GM12872 (cell line): ENCODE measurements around the gene PRL.

Source experiments
- CTCF ChIP-seq: IDR thresholded peaks from 3 replicates; pipeline ENCODE4 v1.5.1; 2011; ENCODE audit warnings: low read depth, mild to moderate bottlenecking, low read length, moderate library complexity; ENCODE audit not compliant: insufficient read depth

Gene PRL

GRCh38 chr6:22271081-22271480 lies 25.8 kb downstream of the PRL start:
- no peak for TF ChIP-seq CTCF

GRCh38 chr6:22263748-22264147 lies 33.1 kb downstream of the PRL start:
- TF ChIP-seq CTCF, result no peak

- TF ChIP-seq CTCF, result no peak
These were observed 42.0 kb downstream of the PRL start for GRCh38 chr6:22254886-22255285.

- no peak for TF ChIP-seq CTCF
These were observed 42.7 kb downstream of the PRL start for GRCh38 chr6:22253955-22254655.

GRCh38 chr6:22251348-22251747 lies 45.5 kb downstream of the PRL start:
- TF ChIP-seq CTCF, result no peak

GRCh38 chr6:22250486-22250885 lies 46.4 kb downstream of the PRL start:
- TF ChIP-seq CTCF, result no peak

GRCh38 chr6:22249711-22250350 lies 47.0 kb downstream of the PRL start:
- TF ChIP-seq CTCF, result no peak
